Stomach (tissue), 9 donors: ENCODE measurements around the gene DCBLD2. TPM values are rescaled to one million over a fixed set of nuclear protein-coding genes. Genes with fewer than 3 reads are reported as not detected.

ENCODE experiments used
- DNase-seq, 2 donors: peaks; one replicate each; pipeline versions ENCODE4 v3.0.0 to v3.0.0-alpha.2; 2013 to 2019
- H3K27ac ChIP-seq, 5 donors: fragments of 200-600 bp in 4 of 5; sonication (generic) in 4 of 5; one replicate each; pipeline ENCODE4 v1.5.1; 2013 to 2019; ENCODE audit warnings: mild to moderate bottlenecking in 1 of 5, moderate library complexity in 1 of 5
- H3K27me3 ChIP-seq, 3 donors: fragments of 200-600 bp; sonication (generic); one replicate each; pipeline ENCODE4 v1.5.1; 2017 to 2019; ENCODE audit warnings: mixed run types in 1 of 3
- H3K36me3 ChIP-seq, 4 donors: fragments of 200-600 bp; sonication (generic); 1 replicate in 3 of 4; 2 replicates in 1 of 4; pipeline ENCODE4 v1.5.1; 2016 to 2019
- H3K4me1 ChIP-seq, 4 donors: fragments of 200-600 bp; sonication (generic); one replicate each; pipeline ENCODE4 v1.5.1; 2016 to 2019
- H3K4me3 ChIP-seq, 4 donors: fragments of 200-600 bp; sonication (generic) in 3 of 4; one replicate each; pipeline ENCODE4 v1.5.1; 2016 to 2019; ENCODE audit warnings: mild to moderate bottlenecking in 1 of 4
- H3K9me3 ChIP-seq, 4 donors: fragments of 200-600 bp; sonication (generic); one replicate each; pipeline ENCODE4 v1.5.1; 2016 to 2019
- CTCF ChIP-seq, 7 experiments: fragments of 450-650 bp in 4 of 7; fragments of 200-600 bp in 3 of 7; sonication (generic) in 3 of 7; IDR thresholded peaks; one replicate each; pipeline ENCODE4 v1.5.1; 2016 to 2019; ENCODE audit warnings: antibody characterized with exemption in 7 of 7, control low read depth in 2 of 7, mild to moderate bottlenecking in 1 of 7
- EP300 ChIP-seq: sonication (generic); formaldehyde crosslinking; IDR thresholded peaks from one replicate; pipeline ENCODE4 v1.6.1; 2017; ENCODE audit warnings: antibody characterized with exemption
- POLR2A ChIP-seq, 4 donors: fragments of 450-650 bp; IDR thresholded peaks; one replicate each; pipeline ENCODE4 v1.6.1; 2016; ENCODE audit warnings: antibody characterized with exemption in 4 of 4, control low read depth in 2 of 4, mild to moderate bottlenecking in 1 of 4, moderate library complexity in 1 of 4
- POLR2AphosphoS5 ChIP-seq, 3 donors: sonication (generic); formaldehyde crosslinking; IDR thresholded peaks; one replicate each; pipeline ENCODE4 v1.6.1; 2016; ENCODE audit warnings: antibody characterized with exemption in 3 of 3
- WGBS, 5 donors: extraction: QIAGEN DNeasy Blood & Tissue Kit in 3 of 5; methylation state at CpG; one replicate each; pipeline versions ENCODE4 v1.1.5 to v1.1.7; 2013 to 2018; 5-methylcytosine and 5-hydroxymethylcytosine counted together
- intact Hi-C: fragments of 100-400 bp; cut with DNase I; formaldehyde crosslinking; loops from one replicate; pipeline ENCODE4 v1.15.1; 2023; ENCODE audit warnings: low total_unique reads
- polyA plus RNA-seq, 3 donors: library from polyadenylated mRNA; stranded (reverse); fragments of 200-250 nt; gene quantifications; one replicate each; pipeline ENCODE4 v1.2.3, GENCODE V29; 2013
- total RNA-seq, 5 donors: library from RNA; depleted of rRNA; stranded (reverse); fragments of >200 nt; gene quantifications; one replicate each; pipeline versions ENCODE4 v1.1.0 to v1.2.3, GENCODE V29; 2014 to 2016
- donor health status: healthy with polysubstance abuse.
- donor health status: Bipolar disorder and iron deficiency.
- donor health status: healthy.

The DCBLD2 gene
- total and polyA plus RNA-seq, 8 donors: 2.3 to 77.1 (median 29.6) TPM

- intact Hi-C loops: loop anchor here (2.0 kb wide), 1 partner anchor 177 kb away; no protein-coding TSS in a partner anchor
- peak in 1 of 2 donors; percentile 76 for DNase-seq
- peaks cover 0 to 24% (median 21%) of the 10 kb centered on the region in 4 donors for H3K36me3 ChIP-seq
- H3K27me3 ChIP-seq: no peaks in the 10 kb centered on the region
- no peak overlapping the region for H3K4me3 ChIP-seq
- H3K4me1 ChIP-seq: peaks cover 0 to 19% (median 4%) of the 10 kb centered on the region in 4 donors
- no peaks in the 10 kb centered on the region for H3K9me3 ChIP-seq
- 20 to 44% (median 22%) methylated on average over 3 of the region's 3 CpGs for WGBS, 5 donors
- H3K27ac ChIP-seq: peak overlapping the region in 1 of 5 donors; percentile 1
- TF ChIP-seq EP300 (no peak), CTCF (IDR thresholded peaks at IDR 0.05) (peak in 5 of 7 experiments; percentile 59 to 85 (median 78))
These were observed 83.9 kb downstream of the DCBLD2 start for GRCh38 chr3:98817547-98818041.

- no peaks in the 10 kb centered on the region for H3K9me3 ChIP-seq
- no peaks in the 10 kb centered on the region for H3K27me3 ChIP-seq
- no peak overlapping the region for H3K4me3 ChIP-seq
- intact Hi-C loops: no loop called here
- no peak for DNase-seq
- 77 to 87% (median 84%) methylated on average over 5 of the region's 5 CpGs for WGBS, 5 donors
- peaks cover 0 to 34% (median 7%) of the 10 kb centered on the region in 4 donors for H3K4me1 ChIP-seq
- TF ChIP-seq POLR2AphosphoS5 (IDR thresholded peaks at IDR 0.05): no peak
- no peak for TF ChIP-seq CTCF (IDR thresholded peaks at IDR 0.05)
- no peak for TF ChIP-seq EP300
- no peak for TF ChIP-seq POLR2A (IDR thresholded peaks at IDR 0.05)
- peaks cover 0 to 22% (median 20%) of the 10 kb centered on the region in 4 donors for H3K36me3 ChIP-seq
- no peak overlapping the region for H3K27ac ChIP-seq
These were observed 86.6 kb downstream of the DCBLD2 start for GRCh38 chr3:98814817-98815420.

- DNase-seq: peak; percentile 44 to 53
- Histone ChIP-seq H3K4me1 (peaks cover 0 to 37% (median 6%) of the 10 kb centered on the region in 4 donors), H3K4me3 (no peak overlapping the region), H3K36me3 (peaks cover 0 to 17% (median 13%) of the 10 kb centered on the region in 4 donors), H3K27me3 (no peaks in the 10 kb centered on the region), H3K27ac (no peak overlapping the region), H3K9me3 (no peaks in the 10 kb centered on the region)
- WGBS, 5 donors: 32 to 50% (median 38%) methylated on average over 5 of the region's 5 CpGs
- intact Hi-C loops: no loop called here
- TF ChIP-seq POLR2AphosphoS5 (IDR thresholded peaks at IDR 0.05): no peak
- peak in 4 of 7 experiments; percentile 44 to 67 (median 54) for TF ChIP-seq CTCF (IDR thresholded peaks at IDR 0.05)
These were observed 88.6 kb downstream of the DCBLD2 start for GRCh38 chr3:98812851-98813374.

GRCh38 chr3:98811048-98811447 is 90.4 kb downstream of the DCBLD2 start:
- intact Hi-C loops: no loop called here

More at GRCh38 chr3:98811048-98811447, 90.4 kb downstream of the DCBLD2 start:
- Histone ChIP-seq H3K4me1 (peaks cover 0 to 32% (median 3%) of the 10 kb centered on the region in 4 donors), H3K4me3 (no peak overlapping the region), H3K27ac (peak overlapping the region in 1 of 5 donors; percentile 27), H3K27me3 (no peaks in the 10 kb centered on the region), H3K36me3 (peaks cover 0 to 35% (median 30%) of the 10 kb centered on the region in 4 donors), H3K9me3 (no peaks in the 10 kb centered on the region)
- TF ChIP-seq POLR2AphosphoS5 (IDR thresholded peaks at IDR 0.05) (peak in 1 of 3 donors; percentile 50), EP300 (no peak)
- 26 to 54% (median 47%) methylated on average over 6 of the region's 6 CpGs for WGBS, 5 donors
- peak in 1 of 2 donors; percentile 58 for DNase-seq
